OCI-LY3 (cell line): ENCODE results near the gene KIF3A.

Experiments used
- H2AFZ ChIP-seq: fragments of 200-600, 300-600 bp; shearing (Covaris generic); 2 replicates; pipeline ENCODE4 v1.6.0; 2014; ENCODE audit warnings: antibody characterized with exemption, low read depth, low read length
- H3K27ac ChIP-seq: fragments of 200-600, 300-600 bp; sonication (generic); 2 replicates; pipeline ENCODE4 v1.5.1; 2014; ENCODE audit warnings: mild to moderate bottlenecking, low read length, moderate library complexity, mixed read lengths
- H3K27me3 ChIP-seq: fragments of 200-600, 300-600 bp; sonication (generic); 2 replicates; pipeline ENCODE4 v1.6.1; 2014; ENCODE audit warnings: low read depth, low read length, mixed read lengths
- H3K36me3 ChIP-seq: fragments of 200-600, 300-600 bp; sonication (generic); replicated peaks from 2 replicates; pipeline ENCODE3; 2014; ENCODE audit warnings: low read depth, low read length, mixed read lengths
- H3K4me1 ChIP-seq: fragments of 300-600, 200-600 bp; sonication (generic); 2 replicates; pipeline ENCODE4 v1.6.1; 2014; ENCODE audit warnings: low read length, mixed read lengths
- H3K4me2 ChIP-seq: fragments of 200-600, 300-600 bp; sonication (generic); 2 replicates; pipeline ENCODE4 v1.6.1; 2014; ENCODE audit warnings: low read length, mixed read lengths
- H3K4me3 ChIP-seq: fragments of 300-600, 200-600 bp; sonication (generic); 2 replicates; pipeline ENCODE4 v1.5.1; 2014; ENCODE audit warnings: antibody characterized with exemption, mild to moderate bottlenecking, low read length, moderate library complexity
- H3K79me2 ChIP-seq: fragments of 300-600, 200-600 bp; shearing (Covaris generic); 2 replicates; pipeline ENCODE4 v1.6.1; 2014; ENCODE audit warnings: mild to moderate bottlenecking, low read length, mixed read lengths
- H3K9ac ChIP-seq: fragments of 300-600, 200-600 bp; shearing (Covaris generic); 2 replicates; pipeline ENCODE4 v1.6.0; 2014; ENCODE audit warnings: mild to moderate bottlenecking, low read length, moderate library complexity
- H3K9me3 ChIP-seq: fragments of 200-600, 300-600 bp; shearing (Covaris generic); 2 replicates; pipeline ENCODE4 v1.6.1; 2014; ENCODE audit warnings: low read length, mixed read lengths; ENCODE audit not compliant: insufficient read depth
- H4K20me1 ChIP-seq: fragments of 200-600, 300-600 bp; sonication (generic); 2 replicates; pipeline ENCODE4 v1.6.1; 2016; ENCODE audit warnings: low read length, mixed read lengths; ENCODE audit not compliant: insufficient read depth
- CTCF ChIP-seq: fragments of 200-600, 300-600 bp; sonication (generic); IDR thresholded peaks from 2 replicates; pipeline ENCODE4 v1.5.1; 2014; ENCODE audit warnings: antibody characterized with exemption, low read length, low read depth
- EZH2phosphoT487 ChIP-seq: fragments of 200-600 bp; shearing (Covaris generic); IDR thresholded peaks from 2 replicates; pipeline ENCODE4 v1.6.1; 2018; ENCODE audit warnings: antibody characterized with exemption, mixed run types, low read depth

Gene KIF3A

GRCh38 chr5:132776131-132776937 lies 39.0 kb upstream of the KIF3A start:
- Histone ChIP-seq H3K4me2 (peak overlapping the region; percentile 86), H3K27me3 (0 out of 2 replicates have a peak, but pooled peaks cover 5% of the 10 kb centered on the region), H3K9me3 (no peaks in the 10 kb centered on the region), H3K4me1 (no peaks in the 10 kb centered on the region), H3K27ac (no peak overlapping the region), H4K20me1 (no peaks in the 10 kb centered on the region), H3K4me3 (peak overlapping the region; percentile 96), H3K79me2 (peaks cover 13% of the 10 kb centered on the region), H2AFZ (no peak overlapping the region), H3K9ac (peak overlapping the region; percentile 69), H3K36me3 (no peaks in the 10 kb centered on the region)
- TF ChIP-seq EZH2phosphoT487 (no peak), CTCF (no peak)

- Histone ChIP-seq H3K36me3 (no peaks in the 10 kb centered on the region), H3K27me3 (0 out of 2 replicates have a peak, but pooled peaks cover 5% of the 10 kb centered on the region), H3K4me1 (no peaks in the 10 kb centered on the region), H3K4me2 (peak overlapping the region; percentile 86), H3K9ac (peak overlapping the region; percentile 69), H4K20me1 (0 out of 2 replicates have a peak, but pooled peaks cover 3% of the 10 kb centered on the region), H2AFZ (no peak overlapping the region), H3K27ac (no peak overlapping the region), H3K9me3 (no peaks in the 10 kb centered on the region), H3K79me2 (peaks cover 13% of the 10 kb centered on the region), H3K4me3 (peak overlapping the region; percentile 96)
- no peak for TF ChIP-seq EZH2phosphoT487
- TF ChIP-seq CTCF: no peak
Measured at GRCh38 chr5:132775476-132775961, 38.2 kb upstream of the KIF3A start.

- H3K9ac ChIP-seq: no peak overlapping the region
- no peak overlapping the region for H3K4me3 ChIP-seq
- H3K27me3 ChIP-seq: 0 out of 2 replicates have a peak, but pooled peaks cover 5% of the 10 kb centered on the region
- H4K20me1 ChIP-seq: 0 out of 2 replicates have a peak, but pooled peaks cover 4% of the 10 kb centered on the region
- H3K36me3 ChIP-seq: no peaks in the 10 kb centered on the region
- H3K4me1 ChIP-seq: no peaks in the 10 kb centered on the region
- H3K27ac ChIP-seq: no peak overlapping the region
- no peaks in the 10 kb centered on the region for H3K9me3 ChIP-seq
- peaks cover 13% of the 10 kb centered on the region for H3K79me2 ChIP-seq
- no peak overlapping the region for H2AFZ ChIP-seq
- H3K4me2 ChIP-seq: no peak overlapping the region
- TF ChIP-seq EZH2phosphoT487 (no peak), CTCF (no peak)
Measured at GRCh38 chr5:132774896-132775295, 37.5 kb upstream of the KIF3A start.

GRCh38 chr5:132774406-132774805 lies 37.1 kb upstream of the KIF3A start:
- TF ChIP-seq EZH2phosphoT487 (no peak), CTCF (no peak)
- Histone ChIP-seq H3K9me3 (no peaks in the 10 kb centered on the region), H4K20me1 (0 out of 2 replicates have a peak, but pooled peaks cover 4% of the 10 kb centered on the region), H3K27me3 (0 out of 2 replicates have a peak, but pooled peaks cover 5% of the 10 kb centered on the region), H3K36me3 (no peaks in the 10 kb centered on the region), H2AFZ (no peak overlapping the region), H3K9ac (no peak overlapping the region), H3K4me1 (no peaks in the 10 kb centered on the region), H3K79me2 (peaks cover 13% of the 10 kb centered on the region), H3K4me2 (no peak overlapping the region), H3K27ac (no peak overlapping the region), H3K4me3 (no peak overlapping the region)
